A549 (cell line): ENCODE measurements around the gene ST8SIA2. TPM values are rescaled to one million over a fixed set of nuclear protein-coding genes. Genes with fewer than 3 reads are reported as not detected.

Experiments
- ATAC-seq, 2 experiments: fragments of 200-7000 bp in 1 of 2; fragments of >200 bp in 1 of 2; cut with Nextera tagmentation in 1 of 2; cut with Tn5 transposase in 1 of 2; 3 replicates each; pipeline versions ENCODE4 v1.8.0 to v1.9.1; 2018 to 2020; ENCODE audit warnings: mild to moderate bottlenecking in 1 of 2, moderate library complexity in 1 of 2
- CTCF ChIA-PET: fragments of 300-600 bp; sonication (Branson Sonifier 250); formaldehyde crosslinking; extraction: SDS; loops from one replicate; lab custom pipeline; 2021; ENCODE audit warnings: antibody characterized with exemption, inconsistent platforms; lab: Yijun Ruan, JAX
- POLR2A ChIA-PET: fragments of 350-600 bp; formaldehyde crosslinking; extraction: SDS; loops from one replicate; lab custom pipeline; 2021; ENCODE audit warnings: antibody characterized with exemption, inconsistent platforms; lab: Yijun Ruan, JAX
- DNase-seq, 2 experiments: peaks; one replicate each; pipeline versions ENCODE4 v3.0.0 to v3.0.0-alpha.2; 2011 to 2016; ENCODE audit warnings: low read depth in 1 of 2, low spot score in 1 of 2
- FAIRE-seq: peaks from 2 replicates; lab custom pipeline; 2011; peaks lifted over from hg19 to GRCh38; lab: Jason Lieb, UNC
- H3K27ac ChIP-seq, 2 experiments: fragments of >200 bp; sonication (Bioruptor Twin); formaldehyde crosslinking; 3 replicates each; pipeline ENCODE4 v1.5.1; 2016 to 2017
- H3K4me1 ChIP-seq: fragments of >200 bp; sonication (Bioruptor Twin); formaldehyde crosslinking; 3 replicates; pipeline ENCODE4 v1.6.1; 2016
- H3K4me2 ChIP-seq: fragments of >200 bp; sonication (Bioruptor Twin); formaldehyde crosslinking; 3 replicates; pipeline ENCODE4 v1.6.1; 2016
- H3K4me3 ChIP-seq: fragments of >200 bp; sonication (Bioruptor Twin); formaldehyde crosslinking; 3 replicates; pipeline ENCODE4 v1.5.1; 2016
- H3K9me3 ChIP-seq: fragments of >200 bp; sonication (Bioruptor Twin); formaldehyde crosslinking; 3 replicates; pipeline ENCODE4 v1.6.1; 2016
- ATOH8 ChIP-seq: fragments of 250-450 bp; sonication (Bioruptor Pico); IDR thresholded peaks from 2 replicates; pipeline ENCODE4 v1.5.0; 2020; ENCODE audit warnings: low read depth, mild to moderate bottlenecking, moderate library complexity
- BCL3 ChIP-seq: fragments of >200 bp; sonication (Bioruptor Twin); formaldehyde crosslinking; IDR thresholded peaks from 3 replicates; pipeline ENCODE4 v1.6.1; 2016
- BHLHE40 ChIP-seq: IDR thresholded peaks from 2 replicates; pipeline ENCODE4 v1.6.1; 2012; ENCODE audit warnings: low read depth, low read length, inconsistent platforms
- CEBPB ChIP-seq, 2 experiments: fragments of >200 bp in 1 of 2; sonication (Bioruptor Twin) in 1 of 2; formaldehyde crosslinking in 1 of 2; IDR thresholded peaks; 2 replicates each; pipeline ENCODE4 v1.6.1; 2012 to 2016
- EHF ChIP-seq: fragments of 250-450 bp; sonication (Bioruptor Pico); IDR thresholded peaks from 2 replicates; pipeline ENCODE4 v1.5.0; 2020; ENCODE audit warnings: mild to moderate bottlenecking
- FOSB ChIP-seq: fragments of 250-450 bp; sonication (Bioruptor Pico); IDR thresholded peaks from 2 replicates; pipeline ENCODE4 v1.5.0; 2020; ENCODE audit warnings: mild to moderate bottlenecking, moderate library complexity
- FOSL2 ChIP-seq, 2 experiments: fragments of 450-650 bp in 1 of 2; fragments of >200 bp in 1 of 2; sonication (Bioruptor Twin) in 1 of 2; formaldehyde crosslinking; IDR thresholded peaks; 2 replicates each; pipeline versions ENCODE4 v1.5.0 to v1.6.1; 2016 to 2020; ENCODE audit warnings: mild to moderate bottlenecking in 1 of 2, moderate library complexity in 1 of 2
- FOXS1 ChIP-seq: fragments of 250-450 bp; sonication (Bioruptor Pico); IDR thresholded peaks from 2 replicates; pipeline ENCODE4 v1.5.0; 2020; ENCODE audit warnings: mild to moderate bottlenecking, moderate library complexity
- GATA3 ChIP-seq: IDR thresholded peaks from 2 replicates; pipeline ENCODE4 v1.6.1; 2012; ENCODE audit warnings: borderline replicate concordance
- HDAC2 ChIP-seq: fragments of 200-600 bp; sonication (generic); IDR thresholded peaks from 2 replicates; pipeline ENCODE4 v1.6.1; 2016
- HES2 ChIP-seq: fragments of >200 bp; sonication (Bioruptor Twin); formaldehyde crosslinking; IDR thresholded peaks from 2 replicates; pipeline ENCODE4 v1.6.1; 2016
- HEYL ChIP-seq: fragments of 250-450 bp; sonication (Bioruptor Pico); IDR thresholded peaks from 2 replicates; pipeline ENCODE4 v1.8.0; 2021; ENCODE audit warnings: mild to moderate bottlenecking, moderate library complexity
- HOXB13 ChIP-seq: fragments of 250-450 bp; sonication (Bioruptor Pico); IDR thresholded peaks from 2 replicates; pipeline ENCODE4 v1.5.0; 2020; ENCODE audit warnings: low read depth, mild to moderate bottlenecking, moderate library complexity
- KDM1A ChIP-seq: fragments of 200-600 bp; sonication (generic); IDR thresholded peaks from 2 replicates; pipeline ENCODE4 v1.6.1; 2016; ENCODE audit warnings: low read depth, mild to moderate bottlenecking
- MAFK ChIP-seq: fragments of 450-650 bp; IDR thresholded peaks from 2 replicates; pipeline ENCODE4 v1.6.1; 2014; ENCODE audit not compliant: partially characterized antibody
- MAX ChIP-seq: IDR thresholded peaks from 2 replicates; pipeline ENCODE4 v1.6.1; 2012
- MAZ ChIP-seq: fragments of 150-350 bp; IDR thresholded peaks from 2 replicates; pipeline ENCODE4 v1.6.1; 2014; ENCODE audit warnings: antibody characterized with exemption, low read depth, low read length, borderline replicate concordance
- MYC ChIP-seq: IDR thresholded peaks from 2 replicates; pipeline ENCODE4 v1.6.1; 2012; ENCODE audit warnings: mild to moderate bottlenecking, inconsistent platforms, low read length, improper control_type of control experiment, borderline replicate concordance
- PHF8 ChIP-seq: fragments of 200-600 bp; sonication (generic); IDR thresholded peaks from 2 replicates; pipeline ENCODE4 v1.6.1; 2016; ENCODE audit warnings: low read depth, mild to moderate bottlenecking, antibody characterized with exemption, moderate library complexity, borderline replicate concordance
- RARB ChIP-seq: fragments of 250-450 bp; sonication (Bioruptor Pico); IDR thresholded peaks from 2 replicates; pipeline ENCODE4 v1.8.0; 2021; ENCODE audit warnings: mild to moderate bottlenecking, moderate library complexity
- RNF2 ChIP-seq: fragments of 200-600 bp; sonication (generic); IDR thresholded peaks from 2 replicates; pipeline ENCODE4 v1.6.1; 2016; ENCODE audit warnings: low read depth, mild to moderate bottlenecking, antibody characterized with exemption, moderate library complexity, borderline replicate concordance
- TFCP2L1 ChIP-seq: fragments of 250-450 bp; sonication (Bioruptor Pico); IDR thresholded peaks from 2 replicates; pipeline ENCODE4 v1.5.0; 2021; ENCODE audit warnings: mild to moderate bottlenecking
- USF2 ChIP-seq: fragments of 450-650 bp; IDR thresholded peaks from 2 replicates; pipeline ENCODE4 v1.6.1; 2014; ENCODE audit warnings: antibody characterized with exemption
- ZNF302 ChIP-seq: fragments of 250-450 bp; sonication (Bioruptor Pico); IDR thresholded peaks from 2 replicates; pipeline ENCODE4 v1.9.0; 2021; ENCODE audit warnings: inconsistent platforms, mild to moderate bottlenecking, moderate library complexity
- WGBS: methylation state at CpG from one replicate; pipeline ENCODE4 v1.1.6; 2017; ENCODE audit errors: missing lambda C conversion rate; 5-methylcytosine and 5-hydroxymethylcytosine counted together
- polyA plus RNA-seq, 4 experiments: library from polyadenylated mRNA; depleted of rRNA in 3 of 4; stranded (reverse); fragments of >200 nt; fragmentation: RNase III in 1 of 4; extraction: RNeasy Plus Mini Kit Qiagen cat#74134 plus additional on column Dnase treatment in 1 of 4; gene quantifications; 2 replicates in 3 of 4; 3 replicates in 1 of 4; pipeline ENCODE4 v1.2.3, GENCODE V29; 2011 to 2017

Gene ST8SIA2
- polyA plus RNA-seq, 2 of the 4 experiments (the other 2 are of a cell fraction), result 0.22 to 0.41 TPM

GRCh38 chr15:92346063-92346462, 47.6 kb upstream of the ST8SIA2 start:
- CTCF ChIA-PET, result no interaction called here
- no peak overlapping the region for H3K4me2 ChIP-seq
- no peaks in the 10 kb centered on the region for H3K9me3 ChIP-seq
- TF ChIP-seq HEYL (CRISPR knock-in tag) (no peak), HOXB13 (CRISPR knock-in tag) (no peak), RARB (CRISPR knock-in tag) (no peak), FOSB (CRISPR knock-in tag) (no peak), MYC (no peak), ATOH8 (CRISPR knock-in tag) (no peak), BCL3 (no peak), MAFK (no peak), FOXS1 (CRISPR knock-in tag) (no peak)
- H3K27ac ChIP-seq, result no peak overlapping the region
- FAIRE-seq, result no peak
- no peak for ATAC-seq
- no peaks in the 10 kb centered on the region for H3K4me1 ChIP-seq
- DNase-seq, result no peak
- no peak overlapping the region for H3K4me3 ChIP-seq
- POLR2A ChIA-PET, result no interaction called here

- no peak for DNase-seq
- ChIA-PET POLR2A (no interaction called here), CTCF (interaction anchor here (1.1 kb wide), 1 partner anchor 23 kb away, joined by 3 read pairs; no protein-coding TSS in a partner anchor)
- no peak for ATAC-seq
- H3K4me2 ChIP-seq, result no peak overlapping the region
- WGBS, result 62% methylated on average over 3 of the region's 3 CpGs
- 0 out of 3 replicates have a peak, but pooled peaks cover 4% of the 10 kb centered on the region for H3K9me3 ChIP-seq
- FAIRE-seq, result no peak
- H3K4me3 ChIP-seq, result no peak overlapping the region
- 0 out of 2 replicates have a peak, but pooled peaks have one; percentile 25 for TF ChIP-seq USF2
- TF ChIP-seq HDAC2, result no peak
- no peak for TF ChIP-seq BHLHE40
- TF ChIP-seq GATA3, result no peak
- H3K27ac ChIP-seq, result no peak overlapping the region
- no peaks in the 10 kb centered on the region for H3K4me1 ChIP-seq
Measured at GRCh38 chr15:92355307-92355706, 38.4 kb upstream of the ST8SIA2 start.

GRCh38 chr15:92361321-92362000, 32.2 kb upstream of the ST8SIA2 start:
- CTCF ChIA-PET, result no interaction called here
- POLR2A ChIA-PET, result no interaction called here
- no peak overlapping the region for H3K27ac ChIP-seq
- peaks cover 8% of the 10 kb centered on the region; the same call in 2 of the 3 replicates for H3K4me1 ChIP-seq
- no peak for TF ChIP-seq PHF8
- no peak for TF ChIP-seq FOXS1 (CRISPR knock-in tag)
- TF ChIP-seq TFCP2L1 (CRISPR knock-in tag), result no peak
- no peak for TF ChIP-seq KDM1A
- TF ChIP-seq GATA3, result no peak
- TF ChIP-seq EHF (CRISPR knock-in tag), result no peak
- no peak for TF ChIP-seq RNF2
- no peak for TF ChIP-seq FOSL2 (IDR thresholded peaks at IDR 0.05)
- TF ChIP-seq FOSL2 (CRISPR knock-in tag; IDR thresholded peaks at IDR 0.05), result no peak
- no peak for TF ChIP-seq HES2
- TF ChIP-seq MYC, result no peak
- no peak for TF ChIP-seq ZNF302
- TF ChIP-seq MAX, result no peak
- TF ChIP-seq HEYL (CRISPR knock-in tag), result no peak
- no peak for TF ChIP-seq CEBPB (IDR thresholded peaks at IDR 0.05)
- TF ChIP-seq MAZ, result no peak
- no peak for TF ChIP-seq FOSB (CRISPR knock-in tag)
- TF ChIP-seq, all 56 proteins: peak for 0
- H3K4me2 ChIP-seq, result no peak overlapping the region
- ATAC-seq, result no peak
- 37% methylated on average over 10 of the region's 10 CpGs for WGBS
- DNase-seq, result no peak
- H3K4me3 ChIP-seq, result no peak overlapping the region
- H3K9me3 ChIP-seq, result peaks cover 4% of the 10 kb centered on the region; the same call in 1 of the 3 replicates
- no peak for FAIRE-seq
